Astrocyte (in vitro differentiated cells and primary cell): ENCODE data around the gene FAM13A. TPM values are rescaled to one million over a fixed set of nuclear protein-coding genes. Genes with fewer than 3 reads are reported as not detected.

Experiments used
- DNase-seq: peaks from one replicate; pipeline ENCODE4 v3.0.0-alpha.2; 2010; ENCODE audit warnings: low read depth
- FAIRE-seq: peaks from 2 replicates; lab custom pipeline; 2011; peaks lifted over from hg19 to GRCh38; lab: Jason Lieb, UNC
- H2AFZ ChIP-seq: 2 replicates; pipeline ENCODE4 v1.6.0; 2012; ENCODE audit warnings: low read depth, low read length, inconsistent platforms
- H3K27ac ChIP-seq: 2 replicates; pipeline ENCODE4 v1.5.1; 2011; ENCODE audit warnings: low read depth, low read length, inconsistent platforms
- H3K27me3 ChIP-seq: 2 replicates; pipeline ENCODE4 v1.6.0; 2011; ENCODE audit warnings: low read length, inconsistent platforms; ENCODE audit not compliant: insufficient read depth
- H3K36me3 ChIP-seq: 2 replicates; pipeline ENCODE4 v1.5.1; 2011; ENCODE audit warnings: low read length, inconsistent platforms; ENCODE audit not compliant: insufficient read depth
- H3K4me1 ChIP-seq: 2 replicates; pipeline ENCODE4 v1.5.1; 2011; ENCODE audit warnings: low read length, inconsistent platforms; ENCODE audit not compliant: insufficient read depth
- H3K4me2 ChIP-seq: 2 replicates; pipeline ENCODE4 v1.6.0; 2012; ENCODE audit warnings: low read length, inconsistent platforms
- H3K4me3 ChIP-seq: 2 replicates; pipeline ENCODE4 v1.5.1; 2011; ENCODE audit warnings: low read depth, mild to moderate bottlenecking, low read length, inconsistent platforms; ENCODE audit not compliant: insufficient read depth
- H3K79me2 ChIP-seq: 2 replicates; pipeline ENCODE4 v1.6.0; 2012; ENCODE audit warnings: mild to moderate bottlenecking, low read length, inconsistent platforms; ENCODE audit not compliant: insufficient read depth
- H3K9ac ChIP-seq: 2 replicates; pipeline ENCODE4 v1.6.0; 2012; ENCODE audit warnings: mild to moderate bottlenecking, low read length, inconsistent platforms
- H3K9me3 ChIP-seq: 2 replicates; pipeline ENCODE4 v1.5.1; 2012; ENCODE audit warnings: low read depth, mild to moderate bottlenecking, low read length, inconsistent platforms; ENCODE audit not compliant: insufficient read depth
- H4K20me1 ChIP-seq: 2 replicates; pipeline ENCODE4 v1.6.0; 2012; ENCODE audit warnings: low read length, inconsistent platforms; ENCODE audit not compliant: insufficient read depth
- H3K27ac Mint-ChIP-seq: one replicate; pipeline ENCODE4 v1.8.0; 2021; ENCODE audit warnings: mild to moderate bottlenecking, mixed read lengths; ENCODE audit not compliant: unreplicated experiment
- H3K27me3 Mint-ChIP-seq: one replicate; pipeline ENCODE4 v1.8.0; 2021; ENCODE audit warnings: low read depth, mixed read lengths; ENCODE audit not compliant: unreplicated experiment
- H3K36me3 Mint-ChIP-seq: one replicate; pipeline ENCODE4 v1.8.0; 2021; ENCODE audit warnings: low read depth, mixed read lengths; ENCODE audit not compliant: unreplicated experiment
- H3K4me1 Mint-ChIP-seq: one replicate; pipeline ENCODE4 v1.8.0; 2021; ENCODE audit warnings: low read depth, mixed read lengths; ENCODE audit not compliant: unreplicated experiment
- H3K4me3 Mint-ChIP-seq: one replicate; pipeline ENCODE4 v1.8.0; 2021; ENCODE audit warnings: mild to moderate bottlenecking, moderate library complexity, mixed read lengths; ENCODE audit not compliant: unreplicated experiment
- H3K9me3 Mint-ChIP-seq: one replicate; pipeline ENCODE4 v1.8.0; 2021; ENCODE audit warnings: mild to moderate bottlenecking, mixed read lengths; ENCODE audit not compliant: unreplicated experiment
- CTCF ChIP-seq: IDR thresholded peaks from 2 replicates; pipeline ENCODE4 v1.5.1; 2011; ENCODE audit warnings: low read depth, mild to moderate bottlenecking, inconsistent platforms, low read length, moderate library complexity; ENCODE audit not compliant: insufficient read depth
- EZH2 ChIP-seq: IDR thresholded peaks from 2 replicates; pipeline ENCODE4 v1.6.1; 2012; ENCODE audit warnings: mild to moderate bottlenecking, low read length, inconsistent platforms; ENCODE audit not compliant: insufficient read depth
- total RNA-seq: library from RNA; stranded (reverse); gene quantifications from 2 replicates; pipeline ENCODE4 v1.2.1, GENCODE V29; 2021

The FAM13A gene
- total RNA-seq, 1 donor from 2014 or later, result 12.0 TPM

- TF ChIP-seq CTCF (no peak), EZH2 (no peak)
- no peak for FAIRE-seq
Observed at GRCh38 chr4:88881227-88881569, 175.8 kb downstream of the FAM13A start.

GRCh38 chr4:88880501-88881226, 176.3 kb downstream of the FAM13A start:
- Mint-ChIP-seq H3K27ac (peak overlapping the region; percentile 58), H3K36me3 (peaks cover 2% of the 10 kb centered on the region), H3K4me1 (peaks cover 12% of the 10 kb centered on the region), H3K27me3 (no peaks in the 10 kb centered on the region), H3K9me3 (no peaks in the 10 kb centered on the region), H3K4me3 (no peak overlapping the region)
- no peak overlapping the region for H3K27ac ChIP-seq
- TF ChIP-seq CTCF (no peak), EZH2 (no peak)
- no peak overlapping the region for H3K9ac ChIP-seq
- H3K79me2 ChIP-seq, result no peaks in the 10 kb centered on the region
- no peaks in the 10 kb centered on the region for H3K9me3 ChIP-seq
- FAIRE-seq (no peak), DNase-seq (no peak)
- no peaks in the 10 kb centered on the region for H3K36me3 ChIP-seq
- no peaks in the 10 kb centered on the region for H3K4me1 ChIP-seq
- no peaks in the 10 kb centered on the region for H3K27me3 ChIP-seq
- no peaks in the 10 kb centered on the region for H4K20me1 ChIP-seq
- H2AFZ ChIP-seq, result no peak overlapping the region
- no peak overlapping the region for H3K4me3 ChIP-seq
- no peak overlapping the region for H3K4me2 ChIP-seq

More at GRCh38 chr4:88881227-88881569, 175.8 kb downstream of the FAM13A start:
- H3K27ac ChIP-seq, result no peak overlapping the region
- H3K9me3 ChIP-seq, result no peaks in the 10 kb centered on the region
- H3K4me1 ChIP-seq, result no peaks in the 10 kb centered on the region
- no peak for DNase-seq
- H3K4me3 ChIP-seq, result no peak overlapping the region
- no peaks in the 10 kb centered on the region for H3K27me3 Mint-ChIP-seq
- H3K27ac Mint-ChIP-seq, result peak overlapping the region; percentile 4
- H3K79me2 ChIP-seq, result no peaks in the 10 kb centered on the region
- no peak overlapping the region for H3K9ac ChIP-seq
- H3K36me3 Mint-ChIP-seq, result peaks cover 2% of the 10 kb centered on the region
- H3K36me3 ChIP-seq, result no peaks in the 10 kb centered on the region
- no peaks in the 10 kb centered on the region for H3K27me3 ChIP-seq
- H3K4me2 ChIP-seq, result no peak overlapping the region
- H4K20me1 ChIP-seq, result no peaks in the 10 kb centered on the region
- H3K4me3 Mint-ChIP-seq, result no peak overlapping the region
- no peak overlapping the region for H2AFZ ChIP-seq
- peaks cover 12% of the 10 kb centered on the region for H3K4me1 Mint-ChIP-seq
- no peaks in the 10 kb centered on the region for H3K9me3 Mint-ChIP-seq

GRCh38 chr4:88879991-88880390, 177.0 kb downstream of the FAM13A start:
- DNase-seq (no peak), FAIRE-seq (no peak)
- Histone ChIP-seq H3K9ac (no peak overlapping the region), H2AFZ (no peak overlapping the region), H3K79me2 (no peaks in the 10 kb centered on the region), H3K27me3 (no peaks in the 10 kb centered on the region), H4K20me1 (no peaks in the 10 kb centered on the region), H3K4me2 (no peak overlapping the region), H3K27ac (no peak overlapping the region), H3K4me1 (no peaks in the 10 kb centered on the region), H3K9me3 (no peaks in the 10 kb centered on the region), H3K4me3 (no peak overlapping the region), H3K36me3 (no peaks in the 10 kb centered on the region)
- H3K9me3 Mint-ChIP-seq, result no peaks in the 10 kb centered on the region
- H3K4me3 Mint-ChIP-seq, result no peak overlapping the region
- no peaks in the 10 kb centered on the region for H3K27me3 Mint-ChIP-seq
- H3K4me1 Mint-ChIP-seq, result peaks cover 12% of the 10 kb centered on the region
- TF ChIP-seq CTCF (no peak), EZH2 (no peak)
- peaks cover 2% of the 10 kb centered on the region for H3K36me3 Mint-ChIP-seq
- H3K27ac Mint-ChIP-seq, result peak overlapping the region; percentile 58
